Hematopoietic multipotent progenitor cell treated with erythropoietin and hydrocortisone succinate and interleukin-3 and kit ligand, for 15 days (in vitro differentiated cells): ENCODE data around the gene ADRA2B.
A peak's percentile ranks its signal among the peaks of the same experiment; 100 is the strongest.
"Not testable (repeated sequence)": the region's sequence is repeated elsewhere in the genome, so short reads cannot be mapped to it uniquely, and the experiment has no call there.

ENCODE experiments used
- DNase-seq: peaks from one replicate; pipeline ENCODE4 v3.0.0-alpha.2; 2015; ENCODE audit warnings: low spot score

ADRA2B gene

GRCh38 chr2:96150007-96150640 is 33.8 kb upstream of the ADRA2B start:
- DNase-seq, result no peak

- DNase-seq, result peak; percentile 30
Observed at GRCh38 chr2:96148410-96149217, 32.2 kb upstream of the ADRA2B start.

- DNase-seq, result no peak
Observed at GRCh38 chr2:96147593-96148201, 31.3 kb upstream of the ADRA2B start.

GRCh38 chr2:96146881-96147592 is 30.7 kb upstream of the ADRA2B start:
- DNase-seq, result no peak

GRCh38 chr2:96146153-96146880 is 29.9 kb upstream of the ADRA2B start:
- DNase-seq, result no peak

- DNase-seq, result no peak
Observed at GRCh38 chr2:96145848-96146152, 29.4 kb upstream of the ADRA2B start.

- peak; percentile 16 for DNase-seq
Observed at GRCh38 chr2:96145036-96145847, 28.9 kb upstream of the ADRA2B start, which contains the start of gene DUSP2. Gene DUSP2 (minus strand): TSS chr2:96145440. CDS start chr2:96145354, 86 bp downstream.

- DNase-seq, result no peak
Observed at GRCh38 chr2:96144481-96145035, 28.2 kb upstream of the ADRA2B start.

GRCh38 chr2:96143848-96144480 is 27.6 kb upstream of the ADRA2B start:
- DNase-seq, result no peak

GRCh38 chr2:96143231-96143847 is 27.0 kb upstream of the ADRA2B start:
- no peak for DNase-seq

GRCh38 chr2:96142217-96143113 is 26.1 kb upstream of the ADRA2B start:
- no peak for DNase-seq

- not testable (repeated sequence) for DNase-seq
Observed at GRCh38 chr2:96141624-96141967, 25.2 kb upstream of the ADRA2B start.

- no peak for DNase-seq
Observed at GRCh38 chr2:96140941-96141623, 24.7 kb upstream of the ADRA2B start.

GRCh38 chr2:96139181-96139758 is 22.9 kb upstream of the ADRA2B start:
- no peak for DNase-seq

- peak; percentile 42 for DNase-seq
Observed at GRCh38 chr2:96138179-96139145, 22.1 kb upstream of the ADRA2B start, which contains the start of gene ASTL. Gene ASTL (minus strand): TSS chr2:96138502. CDS start chr2:96138436, 66 bp downstream.
